Activated CD4-positive, alpha-beta T cell treated with anti-CD3 and anti-CD28 coated beads, Interleukin-2, Interleukin-4, amounts not matched to agents 100 ng/mL and 50 ng/mL, durations not matched to agents 16 hours and 8 hours (primary cell): ENCODE data around the gene UXT.
"Not testable (repeated sequence)": the region's sequence is repeated elsewhere in the genome, so short reads cannot be mapped to it uniquely, and the experiment has no call there.

Source experiments
- DNase-seq: peaks from one replicate; pipeline ENCODE4 v3.0.0-alpha.2; 2020; ENCODE audit warnings: low spot score

UXT gene

GRCh38 chrX:47614618-47615017, 44.4 kb downstream of the UXT start:
- no peak for DNase-seq

GRCh38 chrX:47613082-47613481, 45.9 kb downstream of the UXT start:
- DNase-seq, result no peak

- no peak for DNase-seq
Measured at GRCh38 chrX:47612418-47612817, 46.6 kb downstream of the UXT start.

GRCh38 chrX:47611926-47612325, 47.1 kb downstream of the UXT start:
- no peak for DNase-seq

GRCh38 chrX:47611489-47611888, 47.5 kb downstream of the UXT start:
- DNase-seq, result no peak

- DNase-seq, result no peak
Measured at GRCh38 chrX:47610511-47610910, 48.5 kb downstream of the UXT start.

- no peak for DNase-seq
Measured at GRCh38 chrX:47608130-47608810, 50.7 kb downstream of the UXT start.

GRCh38 chrX:47607091-47607490, 51.9 kb downstream of the UXT start:
- no peak for DNase-seq

GRCh38 chrX:47605024-47605423, 54.0 kb downstream of the UXT start:
- DNase-seq, result no peak

- DNase-seq, result not testable (repeated sequence)
Measured at GRCh38 chrX:47603125-47603524, 55.9 kb downstream of the UXT start.
